H1 (cell line): Measurements from ENCODE around the gene FHDC1.

Experiments
- EP300 ChIP-seq, 2 experiments: IDR thresholded peaks; 1 replicate in 1 of 2; 2 replicates in 1 of 2; pipeline ENCODE4 v1.6.1; 2011 to 2012; ENCODE audit warnings: low read depth in 2 of 2, low read length in 2 of 2, mild to moderate bottlenecking in 2 of 2, borderline replicate concordance in 1 of 2, inconsistent platforms in 1 of 2, moderate library complexity in 1 of 2
- NRF1 ChIP-seq: IDR thresholded peaks from 2 replicates; pipeline ENCODE4 v1.6.1; 2011; ENCODE audit warnings: mild to moderate bottlenecking, low read depth, low read length, improper control_type of control experiment
- POLR2A ChIP-seq, 2 experiments: IDR thresholded peaks; 1 replicate in 1 of 2; 2 replicates in 1 of 2; pipeline ENCODE4 v1.6.1; 2011; ENCODE audit warnings: low read depth in 2 of 2, low read length in 2 of 2, mild to moderate bottlenecking in 2 of 2; ENCODE audit errors: control extremely low read depth in 1 of 2

GRCh38 chr4:152928286-152928685 lies 7.8 kb upstream of the FHDC1 start:
- TF ChIP-seq EP300 (IDR thresholded peaks at IDR 0.05; ENCODE audit: borderline replicate concordance in 1 of 2, low read depth in 2 of 2, low read length in 2 of 2) = no peak
- TF ChIP-seq NRF1 = no peak
- no peak for TF ChIP-seq POLR2A (IDR thresholded peaks at IDR 0.05; ENCODE audit: control extremely low read depth in 1 of 2, low read depth in 2 of 2, low read length in 2 of 2)
